Fibroblast of skin of right quadriceps (primary cell): Measurements from ENCODE around the gene EXOSC9.
A peak's percentile ranks its signal among the peaks of the same experiment; 100 is the strongest.

ENCODE experiments used
- DNase-seq: peaks from one replicate; pipeline ENCODE4 v3.0.0-alpha.2; 2013

EXOSC9 gene

DNA sequence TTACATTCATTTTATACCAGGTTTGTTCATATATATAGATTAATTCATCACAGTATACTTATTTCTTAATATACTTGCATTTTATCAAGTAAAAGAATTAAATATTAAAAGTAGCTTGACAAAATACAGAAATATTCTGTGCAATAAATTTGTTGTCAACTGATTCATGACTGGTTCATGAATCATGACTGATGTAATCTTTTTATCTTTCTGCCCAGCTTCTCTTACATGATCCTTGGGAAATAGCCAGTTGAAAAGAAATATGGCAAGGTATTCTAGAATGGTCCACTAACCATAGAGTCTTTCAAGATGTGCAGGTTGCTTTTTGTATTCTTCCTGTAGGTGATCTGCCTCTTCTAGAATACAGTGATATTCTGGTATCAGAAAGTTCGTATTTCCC is 26.7 kb downstream of the EXOSC9 start:
- DNase-seq = peak; percentile 52

- DNase-seq = peak; percentile 13
Measured at GRCh38 chr4:121829511-121829910, 28.4 kb downstream of the EXOSC9 start.

- no peak for DNase-seq
Measured at GRCh38 chr4:121838136-121838535, 37.0 kb downstream of the EXOSC9 start.

DNA sequence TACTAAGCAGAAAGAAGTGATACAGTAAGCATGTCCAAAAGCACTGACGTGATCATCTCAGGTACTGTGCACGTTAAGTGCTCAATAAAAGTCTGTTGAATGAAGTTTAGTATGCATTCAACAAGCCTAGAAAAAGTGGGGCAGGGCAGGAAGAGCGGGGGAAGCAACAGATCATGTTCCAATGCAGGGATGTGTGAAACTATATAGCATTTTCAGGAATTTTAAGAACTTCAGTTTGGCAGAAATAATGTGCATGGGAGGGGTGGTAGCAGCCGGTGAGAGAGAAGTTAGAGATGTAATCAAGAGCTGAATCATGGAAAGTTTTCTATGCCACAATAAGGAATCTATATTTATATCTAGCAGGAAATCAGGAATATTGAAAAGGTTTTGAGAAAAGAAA is 41.7 kb downstream of the EXOSC9 start:
- peak; percentile 29 for DNase-seq

DNA sequence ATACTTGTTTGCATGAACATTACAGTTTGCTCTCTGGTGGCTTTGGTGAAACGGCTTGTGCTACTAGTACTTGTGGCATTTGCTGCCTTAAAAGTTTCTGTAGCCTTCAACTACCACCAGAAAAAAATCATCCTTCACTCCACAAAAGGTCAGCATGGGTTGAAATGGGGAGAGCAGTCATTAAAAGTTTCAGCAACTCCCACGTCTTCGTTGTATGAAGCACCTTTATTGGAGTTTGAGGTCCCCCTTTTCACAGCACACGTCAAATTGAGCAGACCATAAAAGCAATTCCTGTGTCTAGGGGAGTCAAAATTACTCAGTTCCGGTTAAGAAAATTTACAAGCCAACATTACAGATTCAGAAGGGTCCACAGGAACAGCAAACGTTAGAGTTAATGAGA is 45.5 kb downstream of the EXOSC9 start:
- DNase-seq = no peak

- no peak for DNase-seq
Measured at GRCh38 chr4:121851354-121851753, 50.2 kb downstream of the EXOSC9 start.

- no peak for DNase-seq
Measured at GRCh38 chr4:121860121-121860520, 59.0 kb downstream of the EXOSC9 start.

DNA sequence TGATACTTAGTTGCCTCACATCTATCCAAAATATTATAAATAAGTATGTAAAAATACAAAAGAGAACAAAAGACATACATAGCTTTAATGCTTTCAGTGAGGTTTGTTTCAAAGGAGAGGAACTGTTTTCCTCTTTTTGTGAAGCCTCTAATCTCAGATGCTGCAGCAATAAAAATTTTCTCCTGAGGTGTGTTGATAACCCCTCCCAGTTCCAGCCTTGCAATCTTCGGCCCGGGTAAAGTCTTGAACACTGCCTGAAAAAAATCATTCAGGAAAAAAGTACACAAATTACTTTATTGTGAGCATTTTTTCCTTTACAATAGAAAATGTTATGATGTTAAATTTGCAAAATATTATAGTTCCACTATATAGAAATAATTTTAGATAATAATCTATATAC is 60.3 kb downstream of the EXOSC9 start:
- no peak for DNase-seq

GRCh38 chr4:121863799-121864198 is 62.7 kb downstream of the EXOSC9 start:
- DNase-seq = no peak
